ENCODE measurements around the gene HIVEP2. TPM values are rescaled to one million over a fixed set of nuclear protein-coding genes. Genes with fewer than 3 reads are reported as not detected.

Gene HIVEP2
- total and polyA plus RNA-seq, 2 of the 4 experiments (the other 2 are of a cell fraction) = 4.3 to 11.3 TPM

DNA sequence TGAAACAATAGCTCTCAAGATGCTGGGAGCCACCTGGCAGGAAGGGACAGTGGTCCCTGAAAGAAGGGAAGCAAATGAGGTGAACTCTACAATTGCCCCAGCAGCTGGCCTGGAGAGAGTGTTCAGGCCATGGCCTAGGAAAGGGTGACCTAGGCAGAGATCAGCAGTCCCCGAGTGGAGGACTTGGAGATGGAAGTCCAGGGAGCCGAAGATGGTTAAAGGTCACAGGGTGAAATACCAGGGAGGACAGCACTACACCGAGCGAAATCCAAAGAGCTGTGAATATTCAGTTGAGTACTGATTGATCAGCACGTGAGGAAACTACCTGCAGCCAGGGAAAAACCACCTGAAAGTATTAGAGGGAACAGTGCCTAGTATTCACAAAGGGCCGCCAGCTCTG, 133.1 kb downstream of the HIVEP2 start:
- no peaks in the 10 kb centered on the region for H3K36me3 ChIP-seq (ENCODE audit: control insufficient read depth, insufficient read depth, low read length)
- H3K9ac ChIP-seq (ENCODE audit: low read depth, low read length) = no peak overlapping the region
- H3K9me3 ChIP-seq (ENCODE audit: control insufficient read depth, insufficient read depth, low read length) = no peaks in the 10 kb centered on the region
- TF ChIP-seq, protein P1, sequence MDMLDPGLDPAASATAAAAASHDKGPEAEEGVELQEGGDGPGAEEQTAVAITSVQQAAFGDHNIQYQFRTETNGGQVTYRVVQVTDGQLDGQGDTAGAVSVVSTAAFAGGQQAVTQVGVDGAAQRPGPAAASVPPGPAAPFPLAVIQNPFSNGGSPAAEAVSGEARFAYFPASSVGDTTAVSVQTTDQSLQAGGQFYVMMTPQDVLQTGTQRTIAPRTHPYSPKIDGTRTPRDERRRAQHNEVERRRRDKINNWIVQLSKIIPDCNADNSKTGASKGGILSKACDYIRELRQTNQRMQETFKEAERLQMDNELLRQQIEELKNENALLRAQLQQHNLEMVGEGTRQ (IDR thresholded peaks at IDR 0.05; ENCODE audit: low read depth, low read length) = no peak
- TF ChIP-seq MXI1 (IDR thresholded peaks at IDR 0.05; ENCODE audit: borderline replicate concordance, low read depth, low read length) (no peak), NFE2L2 (IDR thresholded peaks at IDR 0.05; ENCODE audit: low read depth, low read length) (no peak), FOS (IDR thresholded peaks at IDR 0.05; ENCODE audit: low read depth, low read length) (no peak), POLR2A (IDR thresholded peaks at IDR 0.05; ENCODE audit: low read depth, low read length) (no peak), CEBPB (IDR thresholded peaks at IDR 0.05; ENCODE audit: low read depth, low read length) (no peak), MAZ (IDR thresholded peaks at IDR 0.05; ENCODE audit: borderline replicate concordance, low read depth, low read length) (no peak), SMC3 (IDR thresholded peaks at IDR 0.05; ENCODE audit: low read depth, low read length) (no peak)
- TF ChIP-seq, protein P2, sequence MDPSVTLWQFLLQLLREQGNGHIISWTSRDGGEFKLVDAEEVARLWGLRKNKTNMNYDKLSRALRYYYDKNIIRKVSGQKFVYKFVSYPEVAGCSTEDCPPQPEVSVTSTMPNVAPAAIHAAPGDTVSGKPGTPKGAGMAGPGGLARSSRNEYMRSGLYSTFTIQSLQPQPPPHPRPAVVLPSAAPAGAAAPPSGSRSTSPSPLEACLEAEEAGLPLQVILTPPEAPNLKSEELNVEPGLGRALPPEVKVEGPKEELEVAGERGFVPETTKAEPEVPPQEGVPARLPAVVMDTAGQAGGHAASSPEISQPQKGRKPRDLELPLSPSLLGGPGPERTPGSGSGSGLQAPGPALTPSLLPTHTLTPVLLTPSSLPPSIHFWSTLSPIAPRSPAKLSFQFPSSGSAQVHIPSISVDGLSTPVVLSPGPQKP (IDR thresholded peaks at IDR 0.05; ENCODE audit: borderline replicate concordance, low read depth, low read length) = no peak
- TF ChIP-seq, protein P3, sequence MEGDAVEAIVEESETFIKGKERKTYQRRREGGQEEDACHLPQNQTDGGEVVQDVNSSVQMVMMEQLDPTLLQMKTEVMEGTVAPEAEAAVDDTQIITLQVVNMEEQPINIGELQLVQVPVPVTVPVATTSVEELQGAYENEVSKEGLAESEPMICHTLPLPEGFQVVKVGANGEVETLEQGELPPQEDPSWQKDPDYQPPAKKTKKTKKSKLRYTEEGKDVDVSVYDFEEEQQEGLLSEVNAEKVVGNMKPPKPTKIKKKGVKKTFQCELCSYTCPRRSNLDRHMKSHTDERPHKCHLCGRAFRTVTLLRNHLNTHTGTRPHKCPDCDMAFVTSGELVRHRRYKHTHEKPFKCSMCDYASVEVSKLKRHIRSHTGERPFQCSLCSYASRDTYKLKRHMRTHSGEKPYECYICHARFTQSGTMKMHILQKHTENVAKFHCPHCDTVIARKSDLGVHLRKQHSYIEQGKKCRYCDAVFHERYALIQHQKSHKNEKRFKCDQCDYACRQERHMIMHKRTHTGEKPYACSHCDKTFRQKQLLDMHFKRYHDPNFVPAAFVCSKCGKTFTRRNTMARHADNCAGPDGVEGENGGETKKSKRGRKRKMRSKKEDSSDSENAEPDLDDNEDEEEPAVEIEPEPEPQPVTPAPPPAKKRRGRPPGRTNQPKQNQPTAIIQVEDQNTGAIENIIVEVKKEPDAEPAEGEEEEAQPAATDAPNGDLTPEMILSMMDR (conservative IDR thresholded peaks at IDR 0.05; ENCODE audit: low read depth, low read length) = no peak
- H3K23ac ChIP-seq (ENCODE audit: low read depth, low read length) = no peak overlapping the region
- no peak overlapping the region for H2AFZ ChIP-seq (replicated peaks; ENCODE audit: low read length, poor library complexity)
- no peak overlapping the region for H3K56ac ChIP-seq (ENCODE audit: extremely low read depth, insufficient read depth, low read length)
- no peak overlapping the region for H2BK5ac ChIP-seq (ENCODE audit: low read depth, low read length, poor library complexity, severe bottlenecking)
- H3K4me3 ChIP-seq (ENCODE audit: insufficient read depth, low read depth, low read length) = no peak overlapping the region
- peak overlapping the region; percentile 43; the same call in 1 of the 2 replicates for H2AK5ac ChIP-seq (ENCODE audit: low read depth, low read length)
- no TSS peak for BruUV-seq (replicated peaks)
- ChIA-PET POLR2A (ENCODE audit: unreplicated experiment) (no interaction called here), CTCF (no interaction called here)
- no peak for ATAC-seq (ENCODE audit: low read depth)
- no peak overlapping the region for H3K27ac ChIP-seq (ENCODE audit: insufficient read depth, low read length)
- 100% methylated on average over 3 of the region's 6 CpGs; no CpG with 5 or more reads in 1 of the 2 experiments for WGBS, 2 experiments (ENCODE audit: extremely low coverage in 2 of 2, insufficient read length in 1 of 2)
- peaks cover 3% of the 10 kb centered on the region for H3K4me1 ChIP-seq (ENCODE audit: control insufficient read depth, insufficient read depth, low read length)
- peaks cover 4% of the 10 kb centered on the region for H3K9me1 ChIP-seq (ENCODE audit: insufficient read depth, low read length)
- H3K18ac ChIP-seq (ENCODE audit: low read depth, low read length) = no peak overlapping the region
- in situ Hi-C loops (cut with MboI; ENCODE audit: low sequenced_read_pairs) = no loop called here
- H4K91ac ChIP-seq (ENCODE audit: insufficient read depth, low read depth, low read length) = no peak overlapping the region
- DNase-seq = no peak
- H2BK20ac ChIP-seq (ENCODE audit: low read depth, low read length) = no peak overlapping the region
- H3K27me3 ChIP-seq (ENCODE audit: control insufficient read depth, insufficient read depth, low read length) = no peaks in the 10 kb centered on the region
- H4K20me1 ChIP-seq (ENCODE audit: insufficient read depth, low read length) = no peaks in the 10 kb centered on the region
- no peak overlapping the region for H3K4ac ChIP-seq (ENCODE audit: low read depth, low read length)
- H4K8ac ChIP-seq (ENCODE audit: low read depth in 2 of 2, low read length in 2 of 2) = no peak overlapping the region
- no peak overlapping the region for H2BK120ac ChIP-seq (ENCODE audit: low read depth, low read length)
- H3K79me1 ChIP-seq (ENCODE audit: low read depth in 1 of 2, low read length in 2 of 2) = peaks cover 29 to 48% of the 10 kb centered on the region in 2 experiments
- dilution Hi-C loops (cut with HindIII; ENCODE audit: low sequenced_read_pairs, unreplicated experiment) = no loop called here
- H3K4me2 ChIP-seq (ENCODE audit: low read depth, low read length) = no peak overlapping the region
- H2BK15ac ChIP-seq (ENCODE audit: low read depth, low read length) = no peak overlapping the region; the same call in 2 of the 3 replicates
- H4K5ac ChIP-seq (ENCODE audit: low read depth, low read length) = no peak overlapping the region
- H3K14ac ChIP-seq (replicated peaks; ENCODE audit: low read depth, low read length) = peak overlapping the region; percentile 55
- intact Hi-C loops (cut with micrococcal nuclease) = no loop called here
- no peak overlapping the region for H2AK9ac ChIP-seq (replicated peaks; ENCODE audit: low read depth, low read length, poor library complexity)
